Measurements from ENCODE around the gene PRDM1. TPM values are rescaled to one million over a fixed set of nuclear protein-coding genes. Genes with fewer than 3 reads are reported as not detected.

Gene PRDM1
- total RNA-seq, 1 donor from 2014 or later, result 0.85 TPM

GRCh38 chr6:106060167-106060566 lies 26.0 kb upstream of the PRDM1 start:
- no peak overlapping the region for H3K4me3 ChIP-seq
- H3K4me1 ChIP-seq, result no peaks in the 10 kb centered on the region
- no peak for TF ChIP-seq CTCF (IDR thresholded peaks at IDR 0.05; ENCODE audit: borderline replicate concordance)
- intact Hi-C loops (cut with micrococcal nuclease), result no loop called here
- no peak for DNase-seq
- H3K27ac ChIP-seq (replicated peaks), result no peak overlapping the region
- H3K27me3 ChIP-seq (ENCODE audit: low read depth), result peaks cover 52% of the 10 kb centered on the region
- no peaks in the 10 kb centered on the region for H3K9me3 ChIP-seq (replicated peaks)
- no peaks in the 10 kb centered on the region for H3K36me3 ChIP-seq

GRCh38 chr6:106063448-106063850 lies 22.7 kb upstream of the PRDM1 start:
- no peak for TF ChIP-seq CTCF (IDR thresholded peaks at IDR 0.05; ENCODE audit: borderline replicate concordance)
- intact Hi-C loops (cut with micrococcal nuclease), result no loop called here
- DNase-seq, result no peak
- no peak overlapping the region for H3K27ac ChIP-seq (replicated peaks)
- H3K27me3 ChIP-seq (ENCODE audit: low read depth), result peaks cover 55% of the 10 kb centered on the region
- H3K36me3 ChIP-seq, result no peaks in the 10 kb centered on the region
- no peak overlapping the region for H3K4me3 ChIP-seq
- no peaks in the 10 kb centered on the region for H3K4me1 ChIP-seq
- no peaks in the 10 kb centered on the region for H3K9me3 ChIP-seq (replicated peaks)

GRCh38 chr6:106064142-106064541 lies 22.0 kb upstream of the PRDM1 start:
- Histone ChIP-seq H3K9me3 (replicated peaks) (no peaks in the 10 kb centered on the region), H3K27ac (replicated peaks) (no peak overlapping the region), H3K36me3 (no peaks in the 10 kb centered on the region), H3K27me3 (ENCODE audit: low read depth) (peaks cover 48% of the 10 kb centered on the region), H3K4me3 (no peak overlapping the region), H3K4me1 (no peaks in the 10 kb centered on the region)
- intact Hi-C loops (cut with micrococcal nuclease), result no loop called here
- TF ChIP-seq CTCF (IDR thresholded peaks at IDR 0.05; ENCODE audit: borderline replicate concordance), result no peak
- peak; percentile 26 for DNase-seq

- H3K4me3 ChIP-seq, result no peak overlapping the region
- H3K27ac ChIP-seq (replicated peaks), result no peak overlapping the region
- DNase-seq, result no peak
- no peak for TF ChIP-seq CTCF (IDR thresholded peaks at IDR 0.05; ENCODE audit: borderline replicate concordance)
- peaks cover 48% of the 10 kb centered on the region for H3K27me3 ChIP-seq (ENCODE audit: low read depth)
- intact Hi-C loops (cut with micrococcal nuclease), result no loop called here
- H3K9me3 ChIP-seq (replicated peaks), result no peaks in the 10 kb centered on the region
- H3K36me3 ChIP-seq, result no peaks in the 10 kb centered on the region
- H3K4me1 ChIP-seq, result peaks cover 4% of the 10 kb centered on the region
Measured at GRCh38 chr6:106064756-106065155, 21.4 kb upstream of the PRDM1 start.

- H3K36me3 ChIP-seq, result no peaks in the 10 kb centered on the region
- DNase-seq, result no peak
- intact Hi-C loops (cut with micrococcal nuclease), result no loop called here
- H3K27me3 ChIP-seq (ENCODE audit: low read depth), result peaks cover 49% of the 10 kb centered on the region
- TF ChIP-seq CTCF (IDR thresholded peaks at IDR 0.05; ENCODE audit: borderline replicate concordance), result no peak
- H3K4me3 ChIP-seq, result no peak overlapping the region
- no peak overlapping the region for H3K27ac ChIP-seq (replicated peaks)
- H3K4me1 ChIP-seq, result peaks cover 6% of the 10 kb centered on the region
- H3K9me3 ChIP-seq (replicated peaks), result no peaks in the 10 kb centered on the region
Measured at GRCh38 chr6:106066989-106067388, 19.1 kb upstream of the PRDM1 start.

- H3K27ac ChIP-seq (replicated peaks), result no peak overlapping the region
- peaks cover 65% of the 10 kb centered on the region for H3K27me3 ChIP-seq (ENCODE audit: low read depth)
- no peak overlapping the region for H3K4me3 ChIP-seq
- TF ChIP-seq CTCF (IDR thresholded peaks at IDR 0.05; ENCODE audit: borderline replicate concordance), result no peak
- DNase-seq, result no peak
- H3K4me1 ChIP-seq, result peaks cover 6% of the 10 kb centered on the region
- intact Hi-C loops (cut with micrococcal nuclease), result no loop called here
- H3K9me3 ChIP-seq (replicated peaks), result no peaks in the 10 kb centered on the region
- H3K36me3 ChIP-seq, result no peaks in the 10 kb centered on the region
Measured at GRCh38 chr6:106069478-106069877, 16.7 kb upstream of the PRDM1 start.
